ENCODE measurements around the gene RAB21. TPM values are rescaled to one million over a fixed set of nuclear protein-coding genes. Genes with fewer than 3 reads are reported as not detected.

Gene RAB21
- total RNA-seq, 1 donor from 2014 or later = 31.0 TPM

- no peaks in the 10 kb centered on the region for H3K36me3 ChIP-seq (ENCODE audit: control insufficient read depth, insufficient read depth, low read length)
- H3K27me3 ChIP-seq (ENCODE audit: control insufficient read depth, insufficient read depth, low read length) = no peaks in the 10 kb centered on the region
- no peak for DNase-seq (ENCODE audit: low read depth)
- no peak overlapping the region for H3K4me3 ChIP-seq (ENCODE audit: low read depth, low read length)
- TF ChIP-seq CTCF (IDR thresholded peaks at IDR 0.05; ENCODE audit: insufficient read depth, low read length, poor library complexity, severe bottlenecking) = peak; percentile 73
Observed at GRCh38 chr12:71780237-71780822, 25.7 kb downstream of the RAB21 start.

GRCh38 chr12:71782017-71782416, 27.4 kb downstream of the RAB21 start:
- no peaks in the 10 kb centered on the region for H3K27me3 ChIP-seq (ENCODE audit: control insufficient read depth, insufficient read depth, low read length)
- TF ChIP-seq CTCF (IDR thresholded peaks at IDR 0.05; ENCODE audit: insufficient read depth, low read length, poor library complexity, severe bottlenecking) = no peak
- no peaks in the 10 kb centered on the region for H3K36me3 ChIP-seq (ENCODE audit: control insufficient read depth, insufficient read depth, low read length)
- DNase-seq (ENCODE audit: low read depth) = no peak
- no peak overlapping the region for H3K4me3 ChIP-seq (ENCODE audit: low read depth, low read length)

- TF ChIP-seq CTCF (IDR thresholded peaks at IDR 0.05; ENCODE audit: insufficient read depth, low read length, poor library complexity, severe bottlenecking) = no peak
- H3K27me3 ChIP-seq (ENCODE audit: control insufficient read depth, insufficient read depth, low read length) = no peaks in the 10 kb centered on the region
- no peak for DNase-seq (ENCODE audit: low read depth)
- no peak overlapping the region for H3K4me3 ChIP-seq (ENCODE audit: low read depth, low read length)
- no peaks in the 10 kb centered on the region for H3K36me3 ChIP-seq (ENCODE audit: control insufficient read depth, insufficient read depth, low read length)
Observed at GRCh38 chr12:71786829-71787228, 32.2 kb downstream of the RAB21 start.

- no peaks in the 10 kb centered on the region for H3K36me3 ChIP-seq (ENCODE audit: control insufficient read depth, insufficient read depth, low read length)
- no peak for DNase-seq (ENCODE audit: low read depth)
- TF ChIP-seq CTCF (IDR thresholded peaks at IDR 0.05; ENCODE audit: insufficient read depth, low read length, poor library complexity, severe bottlenecking) = no peak
- no peaks in the 10 kb centered on the region for H3K27me3 ChIP-seq (ENCODE audit: control insufficient read depth, insufficient read depth, low read length)
- H3K4me3 ChIP-seq (ENCODE audit: low read depth, low read length) = no peak overlapping the region
Observed at GRCh38 chr12:71787580-71787979, 32.9 kb downstream of the RAB21 start.

DNA sequence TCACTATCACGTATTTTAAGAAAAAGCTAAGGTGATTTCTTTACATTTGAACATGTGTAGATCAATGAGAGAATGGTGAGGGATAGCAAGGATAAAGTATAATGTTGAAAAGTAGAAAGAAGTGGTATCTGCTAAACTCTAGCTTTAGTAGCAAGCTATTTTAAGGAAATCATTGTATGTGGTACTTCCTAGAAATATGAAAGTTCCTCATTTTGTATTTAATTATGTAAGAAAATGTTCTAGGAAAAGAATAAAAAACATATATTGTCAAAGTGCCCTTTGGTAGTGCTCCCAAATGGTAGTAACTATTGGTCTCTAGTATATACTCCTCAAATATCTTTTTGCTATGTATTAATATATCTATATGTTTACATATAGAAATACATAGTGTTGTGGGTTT, 35.7 kb downstream of the RAB21 start:
- no peak for TF ChIP-seq CTCF (IDR thresholded peaks at IDR 0.05; ENCODE audit: insufficient read depth, low read length, poor library complexity, severe bottlenecking)
- no peak for DNase-seq (ENCODE audit: low read depth)
- Histone ChIP-seq H3K4me3 (ENCODE audit: low read depth, low read length) (no peak overlapping the region), H3K36me3 (ENCODE audit: control insufficient read depth, insufficient read depth, low read length) (no peaks in the 10 kb centered on the region), H3K27me3 (ENCODE audit: control insufficient read depth, insufficient read depth, low read length) (no peaks in the 10 kb centered on the region)

DNA sequence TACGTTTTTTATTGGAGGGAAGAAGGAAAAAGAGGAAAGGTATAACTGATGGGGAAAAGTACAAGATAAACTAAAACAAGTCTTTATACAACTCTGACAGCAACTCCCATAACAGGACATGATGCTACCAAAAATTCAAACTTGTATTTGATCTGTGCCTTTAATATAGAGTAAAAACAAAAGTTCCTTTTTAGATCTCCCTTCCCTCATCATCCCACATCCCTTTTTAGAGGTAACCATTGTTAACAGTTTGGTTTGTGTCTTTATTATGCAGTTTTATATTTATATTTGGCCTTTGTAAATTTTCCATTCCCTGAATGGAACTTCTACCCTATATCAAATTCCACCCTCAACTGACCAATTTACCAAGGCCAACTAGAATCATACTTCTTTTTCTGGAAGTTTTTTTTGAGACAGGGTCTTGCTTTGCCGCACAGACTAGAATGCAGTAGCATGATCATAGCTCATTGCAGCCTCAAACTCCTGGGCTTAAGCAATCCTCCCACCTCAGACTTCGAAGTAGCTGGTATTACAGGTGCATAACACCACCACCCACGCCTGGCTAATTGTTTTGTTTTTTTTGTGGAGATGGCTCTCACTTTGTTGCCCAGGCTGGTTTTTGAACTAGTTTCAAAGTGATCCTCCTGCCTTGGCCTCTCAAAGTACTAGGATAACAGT, 36.9 kb downstream of the RAB21 start:
- no peak for DNase-seq (ENCODE audit: low read depth)
- Histone ChIP-seq H3K36me3 (ENCODE audit: control insufficient read depth, insufficient read depth, low read length) (no peaks in the 10 kb centered on the region), H3K27me3 (ENCODE audit: control insufficient read depth, insufficient read depth, low read length) (no peaks in the 10 kb centered on the region), H3K4me3 (ENCODE audit: low read depth, low read length) (no peak overlapping the region)
- TF ChIP-seq CTCF (IDR thresholded peaks at IDR 0.05; ENCODE audit: insufficient read depth, low read length, poor library complexity, severe bottlenecking) = no peak

All from kidney epithelial cell (primary cell).